SIG-M5 (cell line): Measurements from ENCODE around the gene ABO.
"Not testable (repeated sequence)": the region's sequence is repeated elsewhere in the genome, so short reads cannot be mapped to it uniquely, and the experiment has no call there.

Experiments
- DNase-seq: peaks from one replicate; lab custom pipeline; 2025; lab: John Stamatoyannopoulos, UW

ABO gene

GRCh38 chr9:133275105-133276000 is at the start of gene ABO:
ABO (minus strand) TSS chr9:133275201.
- DNase-seq, result no peak

- no peak for DNase-seq
Observed at GRCh38 chr9:133323991-133324703, 49.1 kb upstream of the ABO start.

GRCh38 chr9:133323211-133323610 is 48.2 kb upstream of the ABO start:
- DNase-seq, result no peak

GRCh38 chr9:133322701-133323100 is 47.7 kb upstream of the ABO start:
- no peak for DNase-seq

- DNase-seq, result no peak
Observed at GRCh38 chr9:133321411-133321935, 46.5 kb upstream of the ABO start.

- DNase-seq, result no peak
Observed at GRCh38 chr9:133320421-133320881, 45.5 kb upstream of the ABO start.

GRCh38 chr9:133317551-133317950 is 42.5 kb upstream of the ABO start:
- not testable (repeated sequence) for DNase-seq

- DNase-seq, result no peak
Observed at GRCh38 chr9:133315997-133316396, 41.0 kb upstream of the ABO start.

- no peak for DNase-seq
Observed at GRCh38 chr9:133309608-133310007, 34.6 kb upstream of the ABO start.

- no peak for DNase-seq
Observed at GRCh38 chr9:133307301-133307700, 32.3 kb upstream of the ABO start.

- DNase-seq, result no peak
Observed at GRCh38 chr9:133306242-133307204, 31.5 kb upstream of the ABO start.

GRCh38 chr9:133305731-133306130 is 30.7 kb upstream of the ABO start:
- DNase-seq, result no peak

GRCh38 chr9:133304477-133305377 is 29.7 kb upstream of the ABO start:
- no peak for DNase-seq

GRCh38 chr9:133304158-133304470 is 29.1 kb upstream of the ABO start:
- DNase-seq, result no peak

- no peak for DNase-seq
Observed at GRCh38 chr9:133303266-133304157, 28.5 kb upstream of the ABO start.

- no peak for DNase-seq
Observed at GRCh38 chr9:133301253-133302230, 26.5 kb upstream of the ABO start.

- not testable (repeated sequence) for DNase-seq
Observed at GRCh38 chr9:133299996-133300395, 25.0 kb upstream of the ABO start.

- no peak for DNase-seq
Observed at GRCh38 chr9:133294257-133294656, 19.3 kb upstream of the ABO start.
